ENCODE data around the gene TRIP12. TPM values are rescaled to one million over a fixed set of nuclear protein-coding genes. Genes with fewer than 3 reads are reported as not detected.

Gene TRIP12
- polyA plus RNA-seq, 3 donors: 22.2 to 56.7 (median 44.0) TPM

DNA sequence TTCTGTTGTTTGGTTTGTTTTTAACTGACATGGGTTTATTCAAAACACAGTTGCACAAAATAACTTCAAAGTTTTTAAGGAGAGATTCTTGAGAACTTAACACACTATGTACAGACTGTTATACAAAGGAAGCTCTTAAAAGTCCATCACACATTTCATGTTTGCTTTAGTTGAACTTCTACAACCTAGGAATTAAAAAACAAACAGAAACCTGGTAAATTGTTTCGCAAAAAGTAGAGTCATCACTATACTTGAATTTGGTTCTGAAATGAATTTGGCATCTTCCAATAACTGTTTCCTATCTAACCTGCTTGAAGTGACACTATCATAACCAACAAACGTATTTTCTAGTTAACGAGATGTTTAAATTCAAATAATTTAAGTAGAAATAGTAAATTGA lies 21.8 kb downstream of the TRIP12 start:
- Mint-ChIP-seq H3K36me3 (peaks cover 23 to 52% of the 10 kb centered on the region in 2 donors), H3K9me3 (no peaks in the 10 kb centered on the region), H3K4me1 (peaks cover 5% of the 10 kb centered on the region), H3K4me3 (no peak overlapping the region), H3K27ac (peak overlapping the region in 1 of 7 donors; percentile 28), H3K27me3 (ENCODE audit: low read depth in 3 of 3) (no peaks in the 10 kb centered on the region)
- peaks cover 19 to 68% of the 10 kb centered on the region in 2 donors for H3K36me3 ChIP-seq (replicated peaks in 1 of 2; ENCODE audit: control insufficient read depth in 1 of 2, insufficient read depth in 2 of 2, low read length in 2 of 2)
- TF ChIP-seq, protein P1, sequence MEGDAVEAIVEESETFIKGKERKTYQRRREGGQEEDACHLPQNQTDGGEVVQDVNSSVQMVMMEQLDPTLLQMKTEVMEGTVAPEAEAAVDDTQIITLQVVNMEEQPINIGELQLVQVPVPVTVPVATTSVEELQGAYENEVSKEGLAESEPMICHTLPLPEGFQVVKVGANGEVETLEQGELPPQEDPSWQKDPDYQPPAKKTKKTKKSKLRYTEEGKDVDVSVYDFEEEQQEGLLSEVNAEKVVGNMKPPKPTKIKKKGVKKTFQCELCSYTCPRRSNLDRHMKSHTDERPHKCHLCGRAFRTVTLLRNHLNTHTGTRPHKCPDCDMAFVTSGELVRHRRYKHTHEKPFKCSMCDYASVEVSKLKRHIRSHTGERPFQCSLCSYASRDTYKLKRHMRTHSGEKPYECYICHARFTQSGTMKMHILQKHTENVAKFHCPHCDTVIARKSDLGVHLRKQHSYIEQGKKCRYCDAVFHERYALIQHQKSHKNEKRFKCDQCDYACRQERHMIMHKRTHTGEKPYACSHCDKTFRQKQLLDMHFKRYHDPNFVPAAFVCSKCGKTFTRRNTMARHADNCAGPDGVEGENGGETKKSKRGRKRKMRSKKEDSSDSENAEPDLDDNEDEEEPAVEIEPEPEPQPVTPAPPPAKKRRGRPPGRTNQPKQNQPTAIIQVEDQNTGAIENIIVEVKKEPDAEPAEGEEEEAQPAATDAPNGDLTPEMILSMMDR (IDR thresholded peaks at IDR 0.05): no peak
- WGBS (ENCODE audit: insufficient coverage): no CpG with 5 or more reads among the region's 3 CpGs
- DNase-seq: no peak
- H3K4me1 ChIP-seq (ENCODE audit: control insufficient read depth in 1 of 2, insufficient read depth in 2 of 2, low read length in 2 of 2): no peaks in the 10 kb centered on the region
- intact Hi-C loops (cut with micrococcal nuclease): no loop called here
- H3K27ac ChIP-seq (ENCODE audit: low read depth in 1 of 2, low read length in 2 of 2): no peak overlapping the region
- H3K9me3 ChIP-seq (replicated peaks in 1 of 2; ENCODE audit: control insufficient read depth in 1 of 2, insufficient read depth in 1 of 2, low read length in 2 of 2): no peaks in the 10 kb centered on the region
- peaks cover 100% of the 10 kb centered on the region for H4K20me1 ChIP-seq (ENCODE audit: insufficient read depth, low read length)
- H3K79me2 ChIP-seq (ENCODE audit: insufficient read depth, low read length): peaks cover 100% of the 10 kb centered on the region
- no peak overlapping the region for H3K4me2 ChIP-seq (replicated peaks; ENCODE audit: extremely low read depth, low read length, poor library complexity, severe bottlenecking)
- no peak overlapping the region for H2AFZ ChIP-seq (ENCODE audit: insufficient read depth, low read depth, low read length, poor library complexity, severe bottlenecking)
- no peak overlapping the region for H3K4me3 ChIP-seq (replicated peaks in 1 of 3; ENCODE audit: low read depth in 2 of 3, low read length in 3 of 3)
- H3K9ac ChIP-seq (ENCODE audit: insufficient read depth, low read length, poor library complexity, severe bottlenecking): no peak overlapping the region
- H3K27me3 ChIP-seq (ENCODE audit: control insufficient read depth in 2 of 2, insufficient read depth in 2 of 2, low read length in 2 of 2): no peaks in the 10 kb centered on the region

DNA sequence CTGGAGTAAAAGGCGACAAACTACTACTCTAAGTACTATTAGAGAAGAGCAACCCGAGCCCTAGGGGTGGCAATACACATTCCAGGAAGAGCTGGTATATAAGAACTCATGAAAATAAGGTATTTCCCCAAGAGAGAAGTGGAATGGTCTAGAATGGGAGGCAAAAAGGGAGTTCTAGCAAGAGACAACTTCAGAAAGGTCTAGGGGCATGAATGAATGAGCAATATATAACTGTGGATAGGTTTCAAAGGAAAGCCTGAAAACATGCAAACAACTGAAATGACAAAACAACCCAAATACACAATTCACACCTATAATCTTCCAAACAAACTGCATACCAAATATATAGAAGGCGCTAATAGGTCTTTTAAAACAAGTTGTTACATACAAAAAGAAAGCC lies 22.2 kb downstream of the TRIP12 start:
- no peak for DNase-seq
- H3K4me2 ChIP-seq (replicated peaks; ENCODE audit: extremely low read depth, low read length, poor library complexity, severe bottlenecking): no peak overlapping the region

More for the DNA sequence above, 22.2 kb downstream of the TRIP12 start:
- Histone ChIP-seq H3K79me2 (ENCODE audit: insufficient read depth, low read length) (peaks cover 100% of the 10 kb centered on the region), H3K4me1 (ENCODE audit: control insufficient read depth in 1 of 2, insufficient read depth in 2 of 2, low read length in 2 of 2) (no peaks in the 10 kb centered on the region), H3K4me3 (replicated peaks in 1 of 3; ENCODE audit: low read depth in 2 of 3, low read length in 3 of 3) (no peak overlapping the region), H3K36me3 (replicated peaks in 1 of 2; ENCODE audit: control insufficient read depth in 1 of 2, insufficient read depth in 2 of 2, low read length in 2 of 2) (peaks cover 22 to 66% of the 10 kb centered on the region in 2 donors), H3K9me3 (replicated peaks in 1 of 2; ENCODE audit: control insufficient read depth in 1 of 2, insufficient read depth in 1 of 2, low read length in 2 of 2) (no peaks in the 10 kb centered on the region), H3K9ac (ENCODE audit: insufficient read depth, low read length, poor library complexity, severe bottlenecking) (no peak overlapping the region), H3K27me3 (ENCODE audit: control insufficient read depth in 2 of 2, insufficient read depth in 2 of 2, low read length in 2 of 2) (no peaks in the 10 kb centered on the region), H4K20me1 (ENCODE audit: insufficient read depth, low read length) (peaks cover 100% of the 10 kb centered on the region), H2AFZ (ENCODE audit: insufficient read depth, low read depth, low read length, poor library complexity, severe bottlenecking) (no peak overlapping the region), H3K27ac (ENCODE audit: low read depth in 1 of 2, low read length in 2 of 2) (no peak overlapping the region)
- no peak overlapping the region for H3K4me3 Mint-ChIP-seq
- no peaks in the 10 kb centered on the region for H3K9me3 Mint-ChIP-seq
- H3K27me3 Mint-ChIP-seq (ENCODE audit: low read depth in 3 of 3): no peaks in the 10 kb centered on the region
- intact Hi-C loops (cut with micrococcal nuclease): no loop called here
- TF ChIP-seq, protein P1 (IDR thresholded peaks at IDR 0.05): no peak
- H3K27ac Mint-ChIP-seq: peak overlapping the region in 3 of 7 donors; percentile 28 to 63 (median 58)
- H3K36me3 Mint-ChIP-seq: peaks cover 23 to 49% of the 10 kb centered on the region in 2 donors
- no CpG with 5 or more reads among the region's 3 CpGs for WGBS (ENCODE audit: insufficient coverage)
- H3K4me1 Mint-ChIP-seq: peaks cover 5% of the 10 kb centered on the region
